Mesendoderm (in vitro differentiated cells): ENCODE results near the gene GNG7.
"Not testable (repeated sequence)": the region's sequence is repeated elsewhere in the genome, so short reads cannot be mapped to it uniquely, and the experiment has no call there.

ENCODE experiments used
- DNase-seq: peaks from one replicate; pipeline ENCODE4 v3.0.0; 2013
- H2AK5ac ChIP-seq: 2 replicates; pipeline ENCODE4 v1.6.1; 2013; ENCODE audit warnings: low read length, inconsistent platforms
- H2BK120ac ChIP-seq: 2 replicates; pipeline ENCODE4 v1.6.1; 2013; ENCODE audit warnings: low read depth, mild to moderate bottlenecking, low read length, moderate library complexity, mixed read lengths
- H2BK15ac ChIP-seq: replicated peaks from 2 replicates; pipeline ENCODE4 v1.6.1; 2013; ENCODE audit warnings: low read depth, mild to moderate bottlenecking, moderate library complexity
- H2BK5ac ChIP-seq: 2 replicates; pipeline ENCODE4 v1.6.1; 2013; ENCODE audit warnings: low read length, inconsistent platforms
- H3K18ac ChIP-seq: 2 replicates; pipeline ENCODE4 v1.6.1; 2013; ENCODE audit warnings: mild to moderate bottlenecking, low read length, mixed read lengths
- H3K23ac ChIP-seq: one replicate; pipeline ENCODE4 v1.6.1; 2013; ENCODE audit warnings: low read length
- H3K27ac ChIP-seq: 2 replicates; pipeline ENCODE4 v1.5.1; 2013; ENCODE audit warnings: low read depth, mild to moderate bottlenecking, inconsistent platforms, low read length, moderate library complexity
- H3K27me3 ChIP-seq: 2 replicates; pipeline ENCODE4 v1.6.1; 2013; ENCODE audit warnings: low read length, control low read depth, mild to moderate bottlenecking, inconsistent platforms; ENCODE audit not compliant: insufficient read depth, poor library complexity
- H3K36me3 ChIP-seq: 2 replicates; pipeline ENCODE4 v1.6.1; 2013; ENCODE audit warnings: low read length, inconsistent platforms; ENCODE audit not compliant: control insufficient read depth, insufficient read depth
- H3K4ac ChIP-seq: one replicate; pipeline ENCODE4 v1.6.1; 2013; ENCODE audit warnings: low read depth, mild to moderate bottlenecking, low read length, moderate library complexity
- H3K4me1 ChIP-seq: 2 replicates; pipeline ENCODE4 v1.6.1; 2013; ENCODE audit warnings: low read depth, low read length, inconsistent platforms; ENCODE audit not compliant: control insufficient read depth
- H3K4me2 ChIP-seq: 2 replicates; pipeline ENCODE4 v1.6.1; 2013; ENCODE audit warnings: low read length
- H3K4me3 ChIP-seq: 2 replicates; pipeline ENCODE4 v1.5.1; 2013; ENCODE audit warnings: mild to moderate bottlenecking, low read length
- H3K56ac ChIP-seq: one replicate; pipeline ENCODE4 v1.6.1; 2013; ENCODE audit warnings: low read length
- H3K79me1 ChIP-seq: 2 replicates; pipeline ENCODE4 v1.6.1; 2013; ENCODE audit warnings: low read length, inconsistent platforms
- H3K79me2 ChIP-seq: 2 replicates; pipeline ENCODE4 v1.6.1; 2013; ENCODE audit warnings: mild to moderate bottlenecking, low read length; ENCODE audit not compliant: control insufficient read depth, insufficient read depth
- H3K9ac ChIP-seq: 2 replicates; pipeline ENCODE4 v1.6.1; 2013; ENCODE audit warnings: low read length, inconsistent platforms
- H4K5ac ChIP-seq: one replicate; pipeline ENCODE4 v1.6.1; 2013; ENCODE audit warnings: low read length
- H4K8ac ChIP-seq: one replicate; pipeline ENCODE4 v1.6.1; 2013; ENCODE audit warnings: low read depth, mild to moderate bottlenecking, control low read depth, low read length, moderate library complexity
- WGBS: extraction: QIAGEN DNeasy Blood & Tissue Kit; methylation state at CpG from one replicate; pipeline ENCODE4 v1.1.7; 2013; ENCODE audit warnings: low lambda C conversion rate, missing lambda C conversion rate; ENCODE audit not compliant: insufficient coverage; ENCODE audit errors: extremely low coverage; 5-methylcytosine and 5-hydroxymethylcytosine counted together

GNG7 gene

DNA sequence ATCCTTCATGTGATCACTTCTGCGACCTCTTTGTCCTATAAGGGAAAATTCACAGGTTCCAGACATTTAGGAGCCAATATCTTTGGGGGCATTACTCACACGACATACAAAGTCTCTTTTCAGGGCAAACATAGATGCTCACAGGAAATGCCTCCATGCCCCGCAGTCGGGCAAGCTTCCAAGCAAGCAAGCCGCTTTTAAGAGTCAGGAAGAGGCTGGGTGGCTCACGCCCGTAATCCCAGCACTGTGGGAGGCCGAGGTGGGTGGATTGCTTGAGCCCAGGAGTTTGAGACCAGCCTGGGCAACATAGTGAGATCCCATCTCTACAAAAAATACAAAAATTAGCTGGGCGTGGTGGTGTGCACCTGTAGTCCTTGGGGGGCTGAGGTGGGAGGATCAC is 96.6 kb downstream of the GNG7 start:
- H3K18ac ChIP-seq, H4K5ac ChIP-seq, DNase-seq, H3K4me2 ChIP-seq, H2BK5ac ChIP-seq, H3K79me2 ChIP-seq, H3K4me3 ChIP-seq, H3K56ac ChIP-seq, H3K4me1 ChIP-seq, H4K8ac ChIP-seq, H3K27me3 ChIP-seq, H3K36me3 ChIP-seq, H2BK120ac ChIP-seq, H3K79me1 ChIP-seq, H2AK5ac ChIP-seq, H3K27ac ChIP-seq, H2BK15ac ChIP-seq, H3K9ac ChIP-seq, H3K23ac ChIP-seq, H3K4ac ChIP-seq: not testable (repeated sequence)
- WGBS = no CpG with 5 or more reads among the region's 9 CpGs

- Histone ChIP-seq H2AK5ac (no peak overlapping the region), H3K4me2 (no peak overlapping the region), H3K79me2 (no peaks in the 10 kb centered on the region), H2BK5ac (no peak overlapping the region), H3K23ac (no peak overlapping the region), H3K27ac (no peak overlapping the region), H3K18ac (no peak overlapping the region), H3K36me3 (no peaks in the 10 kb centered on the region), H3K4ac (no peak overlapping the region), H3K56ac (no peak overlapping the region), H3K4me1 (no peaks in the 10 kb centered on the region), H3K79me1 (no peaks in the 10 kb centered on the region), H4K8ac (no peak overlapping the region), H2BK120ac (no peak overlapping the region), H3K9ac (no peak overlapping the region), H3K27me3 (no peaks in the 10 kb centered on the region), H3K4me3 (no peak overlapping the region), H2BK15ac (no peak overlapping the region), H4K5ac (no peak overlapping the region)
- WGBS = no CpG with 5 or more reads among the region's 8 CpGs
- DNase-seq = no peak
These were observed 97.7 kb downstream of the GNG7 start for GRCh38 chr19:2604747-2605329.

DNA sequence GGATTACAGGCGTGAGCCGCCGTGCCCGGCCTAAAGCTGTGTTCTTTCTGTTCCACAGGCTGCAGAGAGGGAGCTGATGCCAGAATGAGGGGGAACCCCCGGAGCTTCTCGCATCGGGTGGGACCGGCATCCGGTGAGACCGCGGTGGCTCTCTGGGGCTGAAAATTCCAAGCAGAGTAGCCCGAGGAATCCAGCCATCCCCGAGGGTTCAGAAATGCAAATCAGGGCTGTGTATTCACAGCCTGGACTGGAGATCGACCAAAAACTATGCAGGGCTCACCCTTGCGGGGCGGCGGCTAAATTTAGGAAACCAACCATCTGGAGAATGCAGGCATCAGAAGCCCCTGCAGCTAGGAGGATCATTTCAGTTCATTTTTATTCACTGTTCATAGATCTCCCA is 99.2 kb downstream of the GNG7 start:
- no peaks in the 10 kb centered on the region for H3K79me2 ChIP-seq
- no peak overlapping the region for H2BK15ac ChIP-seq
- H4K5ac ChIP-seq = no peak overlapping the region
- H3K79me1 ChIP-seq = no peaks in the 10 kb centered on the region
- no peak overlapping the region for H2AK5ac ChIP-seq
- no peak overlapping the region for H2BK5ac ChIP-seq
- no peak overlapping the region for H2BK120ac ChIP-seq
- H4K8ac ChIP-seq = no peak overlapping the region
- H3K36me3 ChIP-seq = no peaks in the 10 kb centered on the region
- DNase-seq = peak; percentile 85
- peak overlapping the region; percentile 89 for H3K18ac ChIP-seq
- H3K4ac ChIP-seq = no peak overlapping the region
- H3K23ac ChIP-seq = no peak overlapping the region
- WGBS = no CpG with 5 or more reads among the region's 17 CpGs
- H3K27me3 ChIP-seq = no peaks in the 10 kb centered on the region
- no peak overlapping the region for H3K4me3 ChIP-seq
- peak overlapping the region; percentile 38 for H3K27ac ChIP-seq
- H3K56ac ChIP-seq = no peak overlapping the region
- H3K4me2 ChIP-seq = no peak overlapping the region
- H3K4me1 ChIP-seq = no peaks in the 10 kb centered on the region
- no peak overlapping the region for H3K9ac ChIP-seq

- peak; percentile 95 for DNase-seq
- H3K27me3 ChIP-seq = no peaks in the 10 kb centered on the region
- H3K4me2 ChIP-seq = peak overlapping the region; percentile 50
- H3K23ac ChIP-seq = no peak overlapping the region
- H3K79me2 ChIP-seq = no peaks in the 10 kb centered on the region
- H2BK120ac ChIP-seq = no peak overlapping the region
- no peaks in the 10 kb centered on the region for H3K36me3 ChIP-seq
- peak overlapping the region; percentile 76 for H3K56ac ChIP-seq
- H2BK15ac ChIP-seq = no peak overlapping the region
- H3K4me1 ChIP-seq = no peaks in the 10 kb centered on the region
- H3K79me1 ChIP-seq = no peaks in the 10 kb centered on the region
- H2BK5ac ChIP-seq = no peak overlapping the region
- H3K4ac ChIP-seq = no peak overlapping the region
- peak overlapping the region; percentile 89 for H3K18ac ChIP-seq
- no peak overlapping the region for H4K5ac ChIP-seq
- WGBS = no CpG with 5 or more reads among the region's 23 CpGs
- H2AK5ac ChIP-seq = no peak overlapping the region
- peak overlapping the region; percentile 39 for H3K27ac ChIP-seq
- H3K9ac ChIP-seq = peak overlapping the region; percentile 54
- no peak overlapping the region for H3K4me3 ChIP-seq
- H4K8ac ChIP-seq = no peak overlapping the region
These were observed 99.9 kb downstream of the GNG7 start for GRCh38 chr19:2602391-2603181.

DNA sequence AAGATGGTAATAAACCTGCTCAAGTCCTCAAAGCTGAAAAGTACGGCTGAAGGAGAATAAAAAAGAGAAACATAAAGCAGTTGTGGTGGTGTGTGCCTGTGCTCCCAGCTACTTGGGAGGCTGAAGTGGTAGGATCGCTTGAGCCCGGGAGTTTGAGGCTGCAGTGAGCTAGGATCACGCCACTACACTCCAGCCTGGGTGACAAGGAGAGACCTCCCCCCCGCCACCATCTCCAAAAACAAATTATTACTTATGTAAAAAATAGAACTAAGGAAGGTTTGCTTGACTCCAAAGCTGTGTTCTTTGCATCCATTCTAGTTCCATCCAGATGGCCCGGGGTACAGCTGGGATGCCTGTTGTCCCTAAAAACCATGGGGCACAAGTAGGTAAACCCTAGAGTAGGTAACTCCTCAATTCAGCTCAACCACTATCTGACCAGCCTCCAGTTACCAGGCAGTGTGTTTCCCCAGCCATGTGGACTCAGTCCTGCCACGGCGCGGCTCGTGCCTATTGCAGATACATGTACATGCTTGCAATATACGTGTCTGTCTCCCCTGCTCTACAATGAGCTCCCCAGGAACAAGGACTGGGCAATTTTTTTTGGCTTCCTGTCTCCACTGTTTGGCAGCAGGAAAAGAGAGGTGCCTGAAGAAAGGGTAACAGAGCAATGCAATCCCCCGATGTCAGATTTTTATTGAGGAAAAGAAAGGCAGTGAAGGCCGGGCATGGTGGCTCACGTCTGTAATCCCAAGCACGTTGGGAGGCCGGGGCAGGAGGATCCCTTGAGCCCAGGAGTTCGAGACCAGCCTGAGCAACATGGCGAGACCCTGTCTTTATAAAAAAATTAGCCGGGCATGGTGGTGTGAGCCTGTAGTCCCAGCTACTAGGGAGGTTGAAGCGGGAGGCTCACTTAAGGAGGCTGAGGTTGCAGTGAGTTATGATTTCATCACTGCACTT is 101.3 kb downstream of the GNG7 start:
- H3K27me3 ChIP-seq = no peaks in the 10 kb centered on the region
- H4K5ac ChIP-seq = no peak overlapping the region
- no peaks in the 10 kb centered on the region for H3K79me2 ChIP-seq
- DNase-seq = no peak
- H3K4me2 ChIP-seq = no peak overlapping the region
- no peak overlapping the region for H4K8ac ChIP-seq
- peak overlapping the region; percentile 34 for H3K18ac ChIP-seq
- no peak overlapping the region for H2AK5ac ChIP-seq
- H3K27ac ChIP-seq = no peak overlapping the region
- H3K79me1 ChIP-seq = no peaks in the 10 kb centered on the region
- no peak overlapping the region for H3K9ac ChIP-seq
- H3K36me3 ChIP-seq = no peaks in the 10 kb centered on the region
- no peak overlapping the region for H2BK120ac ChIP-seq
- H2BK15ac ChIP-seq = no peak overlapping the region
- H3K4me3 ChIP-seq = no peak overlapping the region
- peak overlapping the region; percentile 2 for H3K56ac ChIP-seq
- no CpG with 5 or more reads among the region's 20 CpGs for WGBS
- no peaks in the 10 kb centered on the region for H3K4me1 ChIP-seq
- no peak overlapping the region for H3K23ac ChIP-seq
- H2BK5ac ChIP-seq = no peak overlapping the region
- no peak overlapping the region for H3K4ac ChIP-seq
